ENCODE measurements around the gene GPR158.

DNA sequence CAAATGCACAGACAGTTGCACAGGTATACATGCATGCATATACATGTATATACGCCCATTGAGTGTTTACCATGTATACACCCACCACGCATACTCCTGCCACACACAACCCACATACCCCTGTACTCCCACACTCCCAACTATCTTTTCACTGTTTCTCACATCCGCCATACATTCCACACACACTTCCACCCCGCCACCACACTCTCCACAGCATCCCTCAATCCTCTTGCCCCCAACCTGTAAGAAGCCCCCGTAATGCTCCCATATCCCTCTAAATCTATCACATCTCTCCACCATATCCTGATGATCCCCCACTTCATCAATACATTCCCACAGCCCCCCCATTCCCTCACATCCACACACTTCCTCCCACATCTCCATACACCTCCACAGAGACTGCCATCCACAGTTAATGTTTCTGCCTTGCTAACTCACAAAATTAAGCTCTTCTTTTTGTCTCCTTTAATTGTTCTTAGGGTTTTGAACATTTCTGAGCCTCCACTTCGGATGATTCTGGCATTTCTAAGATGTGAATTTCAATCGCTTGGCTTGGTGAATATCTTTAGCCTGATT, 47.4 kb downstream of the GPR158 start:
- TF ChIP-seq, protein P1, sequence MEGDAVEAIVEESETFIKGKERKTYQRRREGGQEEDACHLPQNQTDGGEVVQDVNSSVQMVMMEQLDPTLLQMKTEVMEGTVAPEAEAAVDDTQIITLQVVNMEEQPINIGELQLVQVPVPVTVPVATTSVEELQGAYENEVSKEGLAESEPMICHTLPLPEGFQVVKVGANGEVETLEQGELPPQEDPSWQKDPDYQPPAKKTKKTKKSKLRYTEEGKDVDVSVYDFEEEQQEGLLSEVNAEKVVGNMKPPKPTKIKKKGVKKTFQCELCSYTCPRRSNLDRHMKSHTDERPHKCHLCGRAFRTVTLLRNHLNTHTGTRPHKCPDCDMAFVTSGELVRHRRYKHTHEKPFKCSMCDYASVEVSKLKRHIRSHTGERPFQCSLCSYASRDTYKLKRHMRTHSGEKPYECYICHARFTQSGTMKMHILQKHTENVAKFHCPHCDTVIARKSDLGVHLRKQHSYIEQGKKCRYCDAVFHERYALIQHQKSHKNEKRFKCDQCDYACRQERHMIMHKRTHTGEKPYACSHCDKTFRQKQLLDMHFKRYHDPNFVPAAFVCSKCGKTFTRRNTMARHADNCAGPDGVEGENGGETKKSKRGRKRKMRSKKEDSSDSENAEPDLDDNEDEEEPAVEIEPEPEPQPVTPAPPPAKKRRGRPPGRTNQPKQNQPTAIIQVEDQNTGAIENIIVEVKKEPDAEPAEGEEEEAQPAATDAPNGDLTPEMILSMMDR (IDR thresholded peaks at IDR 0.05): no peak
- TF ChIP-seq POLR2A (IDR thresholded peaks at IDR 0.05): no peak
